Trophoblast cell (in vitro differentiated cells and primary cell): ENCODE data around the gene RELA.
"Not testable (repeated sequence)": the region's sequence is repeated elsewhere in the genome, so short reads cannot be mapped to it uniquely, and the experiment has no call there.

Source experiments
- DNase-seq, 2 donors: peaks; one replicate each; pipeline ENCODE4 v3.0.0-alpha.2; 2016
- H2AFZ ChIP-seq: 2 replicates; pipeline ENCODE4 v1.6.1; 2013; ENCODE audit warnings: low read length, moderate library complexity, mild to moderate bottlenecking; ENCODE audit not compliant: insufficient read depth, poor library complexity
- H2AK5ac ChIP-seq: 2 replicates; pipeline ENCODE4 v1.6.1; 2013; ENCODE audit warnings: mild to moderate bottlenecking, low read length
- H2BK120ac ChIP-seq: 2 replicates; pipeline ENCODE4 v1.6.1; 2013; ENCODE audit warnings: low read length, mild to moderate bottlenecking, moderate library complexity; ENCODE audit not compliant: insufficient read depth, poor library complexity
- H2BK12ac ChIP-seq: 2 replicates; pipeline ENCODE4 v1.6.1; 2013; ENCODE audit warnings: mild to moderate bottlenecking, low read length, moderate library complexity
- H2BK5ac ChIP-seq: 2 replicates; pipeline ENCODE4 v1.6.1; 2013; ENCODE audit warnings: low read length, low read depth, moderate library complexity, mild to moderate bottlenecking; ENCODE audit not compliant: poor library complexity
- H3K14ac ChIP-seq: 2 replicates; pipeline ENCODE4 v1.6.1; 2013; ENCODE audit warnings: mild to moderate bottlenecking, low read length
- H3K18ac ChIP-seq: 2 replicates; pipeline ENCODE4 v1.6.1; 2013; ENCODE audit warnings: mild to moderate bottlenecking, low read length
- H3K23ac ChIP-seq: 2 replicates; pipeline ENCODE4 v1.6.1; 2013; ENCODE audit warnings: low read length
- H3K27ac ChIP-seq: 2 replicates; pipeline ENCODE4 v1.5.1; 2013; ENCODE audit warnings: low read depth, mild to moderate bottlenecking, inconsistent platforms, low read length, moderate library complexity
- H3K27me3 ChIP-seq: 2 replicates; pipeline ENCODE4 v1.6.1; 2013; ENCODE audit warnings: inconsistent platforms, mild to moderate bottlenecking, low read length, moderate library complexity; ENCODE audit not compliant: insufficient read depth
- H3K36me3 ChIP-seq, 2 experiments: 1 replicate in 1 of 2; 2 replicates in 1 of 2; pipeline ENCODE4 v1.6.1; 2013; ENCODE audit warnings: low read length in 2 of 2, mild to moderate bottlenecking in 2 of 2, moderate library complexity in 1 of 2; ENCODE audit not compliant: insufficient read depth in 2 of 2, control insufficient read depth in 1 of 2
- H3K4ac ChIP-seq: 2 replicates; pipeline ENCODE4 v1.6.1; 2013; ENCODE audit warnings: low read depth, mild to moderate bottlenecking, low read length, moderate library complexity
- H3K4me1 ChIP-seq, 2 experiments: 1 replicate in 1 of 2; 2 replicates in 1 of 2; pipeline ENCODE4 v1.6.1; 2013; ENCODE audit warnings: low read length in 2 of 2, mild to moderate bottlenecking in 2 of 2, moderate library complexity in 1 of 2; ENCODE audit not compliant: insufficient read depth in 2 of 2, control insufficient read depth in 1 of 2
- H3K4me2 ChIP-seq: 2 replicates; pipeline ENCODE4 v1.6.1; 2013; ENCODE audit warnings: inconsistent platforms, mild to moderate bottlenecking, low read length, moderate library complexity
- H3K4me3 ChIP-seq: 2 replicates; pipeline ENCODE4 v1.5.1; 2013; ENCODE audit warnings: mild to moderate bottlenecking, low read depth, low read length, inconsistent platforms
- H3K79me1 ChIP-seq: one replicate; pipeline ENCODE4 v1.6.1; 2013; ENCODE audit warnings: low read length
- H3K79me2 ChIP-seq: 2 replicates; pipeline ENCODE4 v1.6.1; 2013; ENCODE audit warnings: low read length, mild to moderate bottlenecking; ENCODE audit not compliant: control insufficient read depth, insufficient read depth, poor library complexity
- H3K9ac ChIP-seq: 2 replicates; pipeline ENCODE4 v1.6.1; 2013; ENCODE audit warnings: mild to moderate bottlenecking, low read length
- H3K9me3 ChIP-seq: 2 replicates; pipeline ENCODE4 v1.6.1; 2013; ENCODE audit warnings: low read depth, mild to moderate bottlenecking, control low read depth, inconsistent platforms, low read length; ENCODE audit not compliant: insufficient read depth
- H4K12ac ChIP-seq: 2 replicates; pipeline ENCODE4 v1.6.1; 2013; ENCODE audit warnings: low read depth, mild to moderate bottlenecking, low read length, moderate library complexity
- H4K8ac ChIP-seq: 2 replicates; pipeline ENCODE4 v1.6.1; 2013; ENCODE audit warnings: low read depth, mild to moderate bottlenecking, low read length, moderate library complexity
- H4K91ac ChIP-seq: one replicate; pipeline ENCODE4 v1.6.1; 2013; ENCODE audit warnings: low read depth, mild to moderate bottlenecking, low read length, moderate library complexity
- WGBS: extraction: QIAGEN DNeasy Blood & Tissue Kit; methylation state at CpG from one replicate; pipeline ENCODE4 v1.1.7; 2013; ENCODE audit warnings: missing lambda C conversion rate; ENCODE audit not compliant: insufficient read length, insufficient coverage; ENCODE audit errors: extremely low coverage; 5-methylcytosine and 5-hydroxymethylcytosine counted together

RELA gene

GRCh38 chr11:65696802-65697552, 34.3 kb upstream of the RELA start:
- H3K79me2 ChIP-seq = no peaks in the 10 kb centered on the region
- no CpG with 5 or more reads among the region's 5 CpGs for WGBS
- H3K4ac ChIP-seq = no peak overlapping the region
- H2BK120ac ChIP-seq = no peak overlapping the region
- no peak overlapping the region for H4K12ac ChIP-seq
- no peak overlapping the region for H2AK5ac ChIP-seq
- H3K27me3 ChIP-seq = no peaks in the 10 kb centered on the region
- no peak overlapping the region for H3K4me3 ChIP-seq
- DNase-seq = no peak
- no peak overlapping the region for H3K14ac ChIP-seq
- H4K91ac ChIP-seq = no peak overlapping the region
- peaks cover 4 to 5% of the 10 kb centered on the region in 2 experiments for H3K4me1 ChIP-seq
- H3K9ac ChIP-seq = no peak overlapping the region
- no peak overlapping the region for H2BK12ac ChIP-seq
- no peak overlapping the region for H3K27ac ChIP-seq
- H3K23ac ChIP-seq = no peak overlapping the region
- no peak overlapping the region for H3K4me2 ChIP-seq
- no peak overlapping the region for H4K8ac ChIP-seq
- H3K9me3 ChIP-seq = peaks cover 5% of the 10 kb centered on the region
- H2AFZ ChIP-seq = no peak overlapping the region
- H3K18ac ChIP-seq = no peak overlapping the region
- H3K79me1 ChIP-seq = no peaks in the 10 kb centered on the region
- H3K36me3 ChIP-seq = no peaks in the 10 kb centered on the region
- H2BK5ac ChIP-seq = no peak overlapping the region

GRCh38 chr11:65695459-65696241, 32.9 kb upstream of the RELA start:
- no peak overlapping the region for H4K12ac ChIP-seq
- no peak for DNase-seq
- no CpG with 5 or more reads among the region's 12 CpGs for WGBS

GRCh38 chr11:65692367-65692766, 29.7 kb upstream of the RELA start:
- no peak overlapping the region for H3K27ac ChIP-seq
- no peak overlapping the region for H3K4me3 ChIP-seq
- H3K18ac ChIP-seq = no peak overlapping the region
- no peak overlapping the region for H4K91ac ChIP-seq
- peak overlapping the region; percentile 3 for H4K8ac ChIP-seq
- H2AFZ ChIP-seq = peak overlapping the region; percentile 3
- no CpG with 5 or more reads among the region's 11 CpGs for WGBS
- no peak overlapping the region for H2AK5ac ChIP-seq
- H3K9me3 ChIP-seq = peaks cover 3% of the 10 kb centered on the region
- H2BK5ac ChIP-seq = no peak overlapping the region
- H3K4me1 ChIP-seq = peaks cover 4 to 5% of the 10 kb centered on the region in 2 experiments
- H3K14ac ChIP-seq = no peak overlapping the region
- H3K27me3 ChIP-seq = no peaks in the 10 kb centered on the region
- no peaks in the 10 kb centered on the region for H3K79me1 ChIP-seq
- DNase-seq = peak in 1 of 2 donors; percentile 7
- H3K79me2 ChIP-seq = no peaks in the 10 kb centered on the region
- no peak overlapping the region for H2BK120ac ChIP-seq
- no peak overlapping the region for H3K23ac ChIP-seq
- H3K36me3 ChIP-seq = no peaks in the 10 kb centered on the region
- H3K4ac ChIP-seq = no peak overlapping the region
- no peak overlapping the region for H2BK12ac ChIP-seq
- H3K4me2 ChIP-seq = no peak overlapping the region
- H4K12ac ChIP-seq = no peak overlapping the region
- no peak overlapping the region for H3K9ac ChIP-seq

More at GRCh38 chr11:65695459-65696241, 32.9 kb upstream of the RELA start:
- peaks cover 5% of the 10 kb centered on the region for H3K9me3 ChIP-seq
- no peak overlapping the region for H2BK12ac ChIP-seq
- H3K27me3 ChIP-seq = no peaks in the 10 kb centered on the region
- no peak overlapping the region for H3K4ac ChIP-seq
- H3K14ac ChIP-seq = no peak overlapping the region
- peaks cover 4 to 5% of the 10 kb centered on the region in 2 experiments for H3K4me1 ChIP-seq
- no peak overlapping the region for H3K4me3 ChIP-seq
- H3K79me1 ChIP-seq = no peaks in the 10 kb centered on the region
- H3K18ac ChIP-seq = no peak overlapping the region
- H3K4me2 ChIP-seq = no peak overlapping the region
- no peaks in the 10 kb centered on the region for H3K79me2 ChIP-seq
- no peak overlapping the region for H2BK120ac ChIP-seq
- no peak overlapping the region for H3K9ac ChIP-seq
- H3K27ac ChIP-seq = no peak overlapping the region
- no peak overlapping the region for H4K91ac ChIP-seq
- no peak overlapping the region for H2BK5ac ChIP-seq
- no peak overlapping the region for H3K23ac ChIP-seq
- H2AFZ ChIP-seq = no peak overlapping the region
- no peak overlapping the region for H4K8ac ChIP-seq
- H3K36me3 ChIP-seq = no peaks in the 10 kb centered on the region
- no peak overlapping the region for H2AK5ac ChIP-seq

- H4K91ac ChIP-seq, H3K18ac ChIP-seq, H3K23ac ChIP-seq, H3K79me2 ChIP-seq, H3K4me2 ChIP-seq, H3K4me1 ChIP-seq, H2BK12ac ChIP-seq, H4K12ac ChIP-seq, DNase-seq, H2AFZ ChIP-seq, H2AK5ac ChIP-seq, H4K8ac ChIP-seq, H2BK5ac ChIP-seq, H3K14ac ChIP-seq, H3K9me3 ChIP-seq, H3K79me1 ChIP-seq, H3K36me3 ChIP-seq, H3K9ac ChIP-seq, H3K4ac ChIP-seq, H2BK120ac ChIP-seq, H3K27ac ChIP-seq, H3K4me3 ChIP-seq, H3K27me3 ChIP-seq: not testable (repeated sequence)
- no CpG with 5 or more reads among the region's 8 CpGs for WGBS
Observed at GRCh38 chr11:65691847-65692246, 29.1 kb upstream of the RELA start.
